GM23338 (cell line): ENCODE data around the gene PLEKHG4B.

Source experiments
- CTCF ChIP-seq, 2 experiments: fragments of 200-600 bp in 1 of 2; sonication (generic) in 1 of 2; conservative IDR thresholded peaks; 2 replicates each; pipeline versions ENCODE4 v1.5.1 to v1.6.1; 2016 to 2017; ENCODE audit warnings: antibody characterized with exemption in 2 of 2, low read depth in 2 of 2, mild to moderate bottlenecking in 2 of 2, moderate library complexity in 1 of 2
- ETS1 ChIP-seq: IDR thresholded peaks from 2 replicates; pipeline ENCODE4 v1.6.1; 2016; ENCODE audit warnings: antibody characterized with exemption
- EZH2 ChIP-seq: fragments of 200-600 bp; sonication (generic); IDR thresholded peaks from one replicate; pipeline ENCODE4 v1.8.0; 2017; ENCODE audit warnings: antibody characterized with exemption, mild to moderate bottlenecking, low read depth; ENCODE audit not compliant: unreplicated experiment
- EZH2phosphoT487 ChIP-seq: fragments of 200-600 bp; sonication (generic); IDR thresholded peaks from one replicate; pipeline ENCODE4 v1.8.1; 2018; ENCODE audit warnings: antibody characterized with exemption; ENCODE audit not compliant: unreplicated experiment
- JUNB ChIP-seq: IDR thresholded peaks from one replicate; pipeline ENCODE4 v1.6.1; 2016; ENCODE audit warnings: antibody characterized with exemption; ENCODE audit not compliant: unreplicated experiment
- NANOG ChIP-seq: IDR thresholded peaks from 2 replicates; pipeline ENCODE4 v1.6.1; 2016; ENCODE audit warnings: antibody characterized with exemption, borderline replicate concordance
- POLR2AphosphoS5 ChIP-seq: IDR thresholded peaks from 2 replicates; pipeline ENCODE4 v1.6.1; 2016; ENCODE audit warnings: antibody characterized with exemption, low read depth
- REST ChIP-seq: IDR thresholded peaks from one replicate; pipeline ENCODE4 v1.6.1; 2018; ENCODE audit warnings: antibody characterized with exemption; ENCODE audit not compliant: unreplicated experiment
- STAT1 ChIP-seq: IDR thresholded peaks from one replicate; pipeline ENCODE4 v1.6.1; 2016; ENCODE audit warnings: antibody characterized with exemption; ENCODE audit not compliant: unreplicated experiment

DNA sequence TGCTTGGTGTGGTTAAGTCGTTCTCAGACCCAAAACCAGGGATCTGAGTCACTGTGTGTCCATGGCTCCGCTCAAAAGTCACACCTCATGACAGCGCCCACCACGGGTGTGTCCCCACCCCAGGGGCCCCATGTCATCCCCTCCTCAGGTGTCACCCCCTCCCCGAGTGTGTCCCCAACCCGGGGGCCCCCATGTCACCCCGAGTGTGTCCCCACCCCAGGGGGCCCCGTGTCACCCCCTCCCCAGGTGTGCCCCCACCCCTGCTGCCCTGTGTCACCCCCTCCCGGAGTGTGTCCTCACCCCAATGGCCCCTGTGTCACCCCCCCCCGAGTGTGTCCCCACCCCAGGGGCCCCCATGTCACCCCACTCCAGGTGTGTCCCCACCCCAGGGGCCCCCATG, 104.4 kb downstream of the PLEKHG4B start:
- TF ChIP-seq CTCF (conservative IDR thresholded peaks at IDR 0.05; ENCODE audit: low read depth in 2 of 2) (no peak), EZH2 (no peak), NANOG (no peak), REST (no peak), POLR2AphosphoS5 (no peak), EZH2phosphoT487 (no peak), JUNB (no peak), STAT1 (no peak), ETS1 (no peak)
